K562 (cell line): ENCODE data around the gene GRHPR. TPM values are rescaled to one million over a fixed set of nuclear protein-coding genes. Genes with fewer than 3 reads are reported as not detected.

ENCODE experiments used
- CC2D1A ChIP-seq: fragments of 450-650 bp; IDR thresholded peaks from 2 replicates; pipeline ENCODE4 v1.6.1; 2017; ENCODE audit warnings: mild to moderate bottlenecking
- COPS2 ChIP-seq: fragments of 450-650 bp; conservative IDR thresholded peaks from 2 replicates; pipeline ENCODE4 v1.6.1; 2016; ENCODE audit warnings: mild to moderate bottlenecking, moderate library complexity
- EZH2 ChIP-seq: IDR thresholded peaks from 2 replicates; pipeline ENCODE4 v1.6.1; 2012; ENCODE audit warnings: low read depth, mild to moderate bottlenecking, inconsistent platforms, low read length, borderline replicate concordance
- GABPB2 ChIP-seq: fragments of 250-450 bp; sonication (Bioruptor Pico); conservative IDR thresholded peaks from 2 replicates; pipeline ENCODE4 v1.5.1; 2021; ENCODE audit warnings: mild to moderate bottlenecking
- KAT7 ChIP-seq: sonication (generic); formaldehyde crosslinking; IDR thresholded peaks from 2 replicates; pipeline ENCODE4 v1.8.0; 2022; ENCODE audit warnings: missing genetic modification reagents, mild to moderate bottlenecking, borderline replicate concordance
- MITF ChIP-seq: IDR thresholded peaks from 2 replicates; pipeline ENCODE4 v1.6.1; 2014; ENCODE audit warnings: antibody characterized with exemption
- PBX2 ChIP-seq, 2 experiments: IDR thresholded peaks in 1 of 2; conservative IDR thresholded peaks in 1 of 2; 2 replicates each; pipeline ENCODE4 v1.6.1; 2016; ENCODE audit warnings: low read depth in 2 of 2, mild to moderate bottlenecking in 1 of 2, missing compliant biosample characterization in 1 of 2, missing genetic modification characterization in 1 of 2, moderate library complexity in 1 of 2
- SAP30 ChIP-seq: fragments of 200-600 bp; sonication (generic); IDR thresholded peaks from 2 replicates; pipeline ENCODE4 v1.6.1; 2012; ENCODE audit warnings: borderline replicate concordance, low read depth, mild to moderate bottlenecking, moderate library complexity, low read length, control low read depth, inconsistent platforms; ENCODE audit not compliant: insufficient read depth, poor library complexity, severe bottlenecking
- ZFP36 ChIP-seq: fragments of 150-350 bp; IDR thresholded peaks from 2 replicates; pipeline ENCODE4 v1.6.1; 2018; ENCODE audit warnings: low read length, low read depth; ENCODE audit not compliant: partially characterized antibody
- ZNF263 ChIP-seq: sonication (generic); formaldehyde crosslinking; IDR thresholded peaks from 2 replicates; pipeline ENCODE4 v1.8.0; 2022; ENCODE audit warnings: mild to moderate bottlenecking, missing genetic modification reagents, borderline replicate concordance
- ZNF561 ChIP-seq: fragments of 450-650 bp; formaldehyde crosslinking; conservative IDR thresholded peaks from 2 replicates; pipeline ENCODE4 v1.4.0; 2020; ENCODE audit warnings: mild to moderate bottlenecking, moderate library complexity
- polyA plus RNA-seq, 8 experiments: library from polyadenylated mRNA; depleted of rRNA in 4 of 8; stranded (reverse) in 5 of 8; unstranded in 3 of 8; fragments of >200 nt; fragmentation: Nextera tagmentation in 2 of 8; fragmentation: Illumina TruSeq in 1 of 8; extraction: Ambion mirVana in 2 of 8; extraction: Trizol in 1 of 8; gene quantifications; 2 replicates each; pipeline versions ENCODE4 v1.2.1 to v1.2.3, GENCODE V29; 2011 to 2014; ENCODE audit warnings: inconsistent platforms in 1 of 8, missing spikeins in 1 of 8
- total RNA-seq, 7 experiments: library from RNA; depleted of rRNA in 6 of 7; stranded (reverse); fragments of >200 nt in 6 of 7; fragmentation: Illumina TruSeq in 2 of 7; extraction: Trizol in 2 of 7; gene quantifications; 2 replicates each; pipeline versions ENCODE4 v1.2.1 to v1.2.3, GENCODE V29; 2011 to 2021; ENCODE audit warnings: low replicate concordance in 1 of 7
- TF ChIP-seq, protein P1 (sequence below), 2 experiments: fragments of 150-350 bp in 1 of 2; IDR thresholded peaks; 2 replicates each; pipeline ENCODE4 v1.6.1; 2012 to 2016; ENCODE audit warnings: low read depth in 2 of 2, low read length in 2 of 2, mild to moderate bottlenecking in 1 of 2, moderate library complexity in 1 of 2
- TF ChIP-seq, protein P2 (sequence below): IDR thresholded peaks from 2 replicates; pipeline ENCODE4 v1.6.1; 2011; ENCODE audit warnings: borderline replicate concordance, low read depth, mild to moderate bottlenecking, moderate library complexity, low read length; ENCODE audit not compliant: insufficient read depth, poor library complexity, severe bottlenecking
- TF ChIP-seq, protein P3 (sequence below), 3 experiments: fragments of 200-800 bp in 1 of 3; sonication (Bioruptor generic) in 1 of 3; sonication (generic) in 1 of 3; formaldehyde crosslinking in 1 of 3; IDR thresholded peaks; 2 replicates each; pipeline versions ENCODE4 v1.6.1 to v1.8.0; 2016 to 2022; ENCODE audit warnings: mild to moderate bottlenecking in 2 of 3, missing compliant biosample characterization in 2 of 3, missing genetic modification characterization in 2 of 3, missing genetic modification reagents in 1 of 3

GRHPR gene
- total and polyA plus RNA-seq, 9 of the 15 experiments (the other 6 are each of a cell fraction or from before 2014, with no cell fraction given): 38.9 to 144 (median 120) TPM

DNA sequence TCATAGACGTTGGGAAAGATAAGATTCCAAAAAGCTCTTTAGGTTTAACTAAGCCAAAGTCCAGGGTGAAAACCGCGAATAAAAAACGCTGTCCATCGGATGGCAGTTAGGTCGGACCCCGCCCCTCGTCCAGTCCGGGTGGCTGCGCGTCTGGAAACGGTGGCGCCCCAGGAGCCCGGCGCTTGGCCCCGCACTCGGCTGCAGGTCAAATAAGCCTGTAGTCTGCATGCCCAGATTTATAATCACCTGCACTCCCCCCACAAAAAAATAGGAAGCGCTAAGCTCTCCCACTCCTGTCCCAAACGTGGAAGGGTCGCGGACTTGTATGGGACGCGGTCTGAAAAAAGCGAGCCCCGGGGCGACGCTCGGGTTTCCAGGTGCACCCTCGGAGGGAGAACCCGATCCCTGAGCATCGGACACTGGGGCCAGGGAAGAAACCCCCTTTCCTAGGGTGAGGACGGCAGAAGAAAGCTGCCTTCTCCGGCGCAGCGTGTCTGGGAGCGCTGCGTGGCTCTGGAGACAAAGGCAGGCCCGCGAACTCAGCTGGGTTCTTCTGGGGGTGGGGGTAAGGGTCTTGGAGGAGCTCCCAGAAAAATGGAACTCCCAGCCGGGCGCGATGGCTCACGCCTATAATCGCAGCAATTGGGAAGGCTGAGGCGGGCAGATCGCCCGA, 43.7 kb downstream of the GRHPR start (continued):
- TF ChIP-seq, protein P1, sequence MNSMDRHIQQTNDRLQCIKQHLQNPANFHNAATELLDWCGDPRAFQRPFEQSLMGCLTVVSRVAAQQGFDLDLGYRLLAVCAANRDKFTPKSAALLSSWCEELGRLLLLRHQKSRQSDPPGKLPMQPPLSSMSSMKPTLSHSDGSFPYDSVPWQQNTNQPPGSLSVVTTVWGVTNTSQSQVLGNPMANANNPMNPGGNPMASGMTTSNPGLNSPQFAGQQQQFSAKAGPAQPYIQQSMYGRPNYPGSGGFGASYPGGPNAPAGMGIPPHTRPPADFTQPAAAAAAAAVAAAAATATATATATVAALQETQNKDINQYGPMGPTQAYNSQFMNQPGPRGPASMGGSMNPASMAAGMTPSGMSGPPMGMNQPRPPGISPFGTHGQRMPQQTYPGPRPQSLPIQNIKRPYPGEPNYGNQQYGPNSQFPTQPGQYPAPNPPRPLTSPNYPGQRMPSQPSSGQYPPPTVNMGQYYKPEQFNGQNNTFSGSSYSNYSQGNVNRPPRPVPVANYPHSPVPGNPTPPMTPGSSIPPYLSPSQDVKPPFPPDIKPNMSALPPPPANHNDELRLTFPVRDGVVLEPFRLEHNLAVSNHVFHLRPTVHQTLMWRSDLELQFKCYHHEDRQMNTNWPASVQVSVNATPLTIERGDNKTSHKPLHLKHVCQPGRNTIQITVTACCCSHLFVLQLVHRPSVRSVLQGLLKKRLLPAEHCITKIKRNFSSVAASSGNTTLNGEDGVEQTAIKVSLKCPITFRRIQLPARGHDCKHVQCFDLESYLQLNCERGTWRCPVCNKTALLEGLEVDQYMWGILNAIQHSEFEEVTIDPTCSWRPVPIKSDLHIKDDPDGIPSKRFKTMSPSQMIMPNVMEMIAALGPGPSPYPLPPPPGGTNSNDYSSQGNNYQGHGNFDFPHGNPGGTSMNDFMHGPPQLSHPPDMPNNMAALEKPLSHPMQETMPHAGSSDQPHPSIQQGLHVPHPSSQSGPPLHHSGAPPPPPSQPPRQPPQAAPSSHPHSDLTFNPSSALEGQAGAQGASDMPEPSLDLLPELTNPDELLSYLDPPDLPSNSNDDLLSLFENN (IDR thresholded peaks at IDR 0.05; ENCODE audit: low read depth in 2 of 2, low read length in 2 of 2): 0 out of 4 replicates have a peak, but pooled peaks of 1 of the 2 experiments have one; percentile 7
- TF ChIP-seq COPS2 (no peak), ZNF263 (CRISPR knock-in tag) (no peak), KAT7 (CRISPR knock-in tag) (peak; percentile 78; the same call in 1 of the 2 replicates), GABPB2 (CRISPR knock-in tag) (no peak), MITF (no peak), EZH2 (no peak), SAP30 (peak; percentile 89), ZNF561 (CRISPR knock-in tag) (no peak), CC2D1A (no peak), PBX2 (CRISPR knock-in tag; IDR thresholded peaks at IDR 0.05; ENCODE audit: low read depth) (no peak), PBX2 (tag; conservative IDR thresholded peaks at IDR 0.05; ENCODE audit: low read depth) (no peak), ZFP36 (no peak)
- TF ChIP-seq, protein P2, sequence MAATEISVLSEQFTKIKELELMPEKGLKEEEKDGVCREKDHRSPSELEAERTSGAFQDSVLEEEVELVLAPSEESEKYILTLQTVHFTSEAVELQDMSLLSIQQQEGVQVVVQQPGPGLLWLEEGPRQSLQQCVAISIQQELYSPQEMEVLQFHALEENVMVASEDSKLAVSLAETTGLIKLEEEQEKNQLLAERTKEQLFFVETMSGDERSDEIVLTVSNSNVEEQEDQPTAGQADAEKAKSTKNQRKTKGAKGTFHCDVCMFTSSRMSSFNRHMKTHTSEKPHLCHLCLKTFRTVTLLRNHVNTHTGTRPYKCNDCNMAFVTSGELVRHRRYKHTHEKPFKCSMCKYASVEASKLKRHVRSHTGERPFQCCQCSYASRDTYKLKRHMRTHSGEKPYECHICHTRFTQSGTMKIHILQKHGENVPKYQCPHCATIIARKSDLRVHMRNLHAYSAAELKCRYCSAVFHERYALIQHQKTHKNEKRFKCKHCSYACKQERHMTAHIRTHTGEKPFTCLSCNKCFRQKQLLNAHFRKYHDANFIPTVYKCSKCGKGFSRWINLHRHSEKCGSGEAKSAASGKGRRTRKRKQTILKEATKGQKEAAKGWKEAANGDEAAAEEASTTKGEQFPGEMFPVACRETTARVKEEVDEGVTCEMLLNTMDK: no peak
- TF ChIP-seq, protein P3, sequence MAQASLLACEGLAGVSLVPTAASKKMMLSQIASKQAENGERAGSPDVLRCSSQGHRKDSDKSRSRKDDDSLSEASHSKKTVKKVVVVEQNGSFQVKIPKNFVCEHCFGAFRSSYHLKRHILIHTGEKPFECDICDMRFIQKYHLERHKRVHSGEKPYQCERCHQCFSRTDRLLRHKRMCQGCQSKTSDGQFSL (CRISPR knock-in tag; IDR thresholded peaks at IDR 0.05): no peak
- TF ChIP-seq, protein P3 (tag; IDR thresholded peaks at IDR 0.05): no peak
